Measurements from ENCODE around the gene WFDC12.

Gene WFDC12

GRCh38 chr20:45087814-45088213 lies 36.5 kb downstream of the WFDC12 start:
- no peak for FAIRE-seq

- FAIRE-seq: no peak
Observed at GRCh38 chr20:45087097-45087790, 37.0 kb downstream of the WFDC12 start.

- no peak for FAIRE-seq
Observed at GRCh38 chr20:45085867-45086266, 38.4 kb downstream of the WFDC12 start.

- no peak for FAIRE-seq
Observed at GRCh38 chr20:45085289-45085688, 39.0 kb downstream of the WFDC12 start.

- FAIRE-seq: no peak
Observed at GRCh38 chr20:45083127-45083526, 41.1 kb downstream of the WFDC12 start.

GRCh38 chr20:45082468-45082867 lies 41.8 kb downstream of the WFDC12 start:
- FAIRE-seq: no peak

GRCh38 chr20:45080867-45081624 lies 43.2 kb downstream of the WFDC12 start:
- FAIRE-seq: no peak

GRCh38 chr20:45077559-45077958 lies 46.7 kb downstream of the WFDC12 start:
- no peak for FAIRE-seq

All from G401.6 (cell line).